COLO668 (cell line): ENCODE data around the gene DCPS.
"Not testable (repeated sequence)": the region's sequence is repeated elsewhere in the genome, so short reads cannot be mapped to it uniquely, and the experiment has no call there.

Source experiments
- DNase-seq: peaks from one replicate; lab custom pipeline; 2025; ENCODE audit not compliant: unreplicated experiment; lab: John Stamatoyannopoulos, UW

DCPS gene, protein sequence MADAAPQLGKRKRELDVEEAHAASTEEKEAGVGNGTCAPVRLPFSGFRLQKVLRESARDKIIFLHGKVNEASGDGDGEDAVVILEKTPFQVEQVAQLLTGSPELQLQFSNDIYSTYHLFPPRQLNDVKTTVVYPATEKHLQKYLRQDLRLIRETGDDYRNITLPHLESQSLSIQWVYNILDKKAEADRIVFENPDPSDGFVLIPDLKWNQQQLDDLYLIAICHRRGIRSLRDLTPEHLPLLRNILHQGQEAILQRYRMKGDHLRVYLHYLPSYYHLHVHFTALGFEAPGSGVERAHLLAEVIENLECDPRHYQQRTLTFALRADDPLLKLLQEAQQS

DNA sequence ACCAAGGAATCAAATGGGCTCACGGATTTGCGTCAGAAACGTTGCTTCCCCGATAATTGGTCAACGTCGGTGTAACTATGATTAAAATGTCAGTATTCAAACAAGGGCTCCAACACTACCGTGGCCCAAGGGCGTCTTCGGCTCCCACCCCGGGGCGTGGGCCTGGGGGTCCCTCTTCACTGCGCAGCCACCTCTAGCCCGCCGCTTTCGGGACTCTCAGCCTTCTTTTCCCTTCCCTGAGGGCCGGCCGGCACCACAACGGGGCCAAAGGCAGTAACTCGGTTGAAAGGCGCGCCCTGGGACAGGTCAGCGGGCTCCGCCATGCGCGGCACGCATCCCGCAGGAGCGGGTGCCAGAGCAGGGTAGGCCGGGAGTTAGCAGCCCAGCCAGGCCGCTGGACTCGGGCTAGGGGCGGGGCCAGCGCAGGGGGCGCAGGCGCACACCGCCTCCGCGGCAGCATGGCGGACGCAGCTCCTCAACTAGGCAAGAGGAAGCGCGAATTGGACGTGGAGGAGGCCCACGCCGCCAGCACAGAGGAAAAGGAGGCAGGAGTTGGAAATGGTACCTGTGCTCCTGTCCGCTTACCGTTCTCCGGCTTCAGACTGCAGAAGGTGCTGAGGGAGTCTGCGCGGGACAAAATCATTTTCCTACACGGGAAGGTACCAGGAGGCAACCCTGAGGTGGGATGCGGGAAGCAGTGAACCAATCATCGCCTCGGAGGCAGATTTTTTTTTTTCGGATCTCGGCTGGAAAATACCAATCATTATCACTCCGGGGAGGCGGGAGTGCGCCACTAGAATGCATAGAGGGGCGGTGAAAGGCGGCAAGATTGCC lies at the start of gene DCPS:
TSS of gene DCPS (plus strand) at position 438 of the 834 bp plus-strand sequence. CDS start at position 459, 21 bp downstream.
- DNase-seq = peak; percentile 92

DNA sequence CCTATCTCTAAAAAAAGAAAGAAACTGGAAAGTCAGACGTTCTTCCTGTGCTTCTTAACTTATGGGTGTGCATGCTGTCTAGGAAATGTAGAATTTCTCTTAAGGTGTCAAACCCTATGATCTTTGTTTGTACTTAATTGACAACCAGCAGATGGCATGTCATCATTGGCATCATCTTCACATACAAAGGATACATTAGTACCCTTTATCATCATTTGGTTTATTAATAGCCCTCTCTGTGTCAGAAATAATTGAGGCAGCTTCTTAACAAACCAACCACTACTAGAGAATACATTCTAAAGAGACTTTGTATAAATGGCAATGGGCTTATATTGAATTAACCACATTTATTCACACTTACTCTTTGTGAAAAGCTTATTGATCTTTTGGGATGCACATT lies 49.0 kb upstream of the DCPS start:
- DNase-seq = no peak

DNA sequence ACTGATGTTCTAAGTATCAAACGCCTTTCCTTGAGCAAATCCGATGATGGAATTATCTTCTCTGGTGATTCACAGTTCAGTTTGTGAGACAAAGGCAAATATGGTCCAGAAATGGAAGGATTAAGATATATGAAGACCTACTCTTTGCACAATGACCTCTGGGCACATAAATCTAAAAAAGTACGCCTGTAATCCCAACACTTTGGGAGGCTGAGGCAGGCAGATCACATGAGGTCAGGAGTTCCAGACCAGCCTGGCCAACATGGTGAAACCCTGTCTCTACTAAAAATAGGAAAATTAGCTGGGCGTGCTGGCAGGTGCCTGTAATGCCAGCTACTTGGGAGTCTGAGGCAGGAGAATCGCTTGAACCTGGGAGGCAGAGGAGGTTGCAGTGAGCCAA lies 48.4 kb upstream of the DCPS start:
- DNase-seq = not testable (repeated sequence)

DNA sequence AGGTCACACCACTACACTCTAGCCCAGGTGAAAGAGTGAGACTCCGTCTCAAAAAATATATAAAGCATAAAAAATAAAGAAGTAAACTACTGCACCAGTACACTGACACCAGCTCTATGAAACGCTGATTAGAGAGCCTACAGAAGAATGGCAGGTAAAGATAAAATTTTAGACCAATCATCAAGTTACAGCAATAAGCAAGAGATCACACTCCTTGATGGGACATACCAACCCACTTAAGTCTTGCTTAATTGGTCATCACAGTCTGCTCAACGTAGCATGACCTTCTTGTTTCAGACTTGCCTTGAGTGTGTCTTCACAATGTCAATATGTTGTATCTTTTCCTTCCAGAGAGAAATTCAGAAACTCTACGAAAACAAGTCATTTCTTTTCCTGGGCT lies 47.6 kb upstream of the DCPS start:
- DNase-seq = no peak

DNA sequence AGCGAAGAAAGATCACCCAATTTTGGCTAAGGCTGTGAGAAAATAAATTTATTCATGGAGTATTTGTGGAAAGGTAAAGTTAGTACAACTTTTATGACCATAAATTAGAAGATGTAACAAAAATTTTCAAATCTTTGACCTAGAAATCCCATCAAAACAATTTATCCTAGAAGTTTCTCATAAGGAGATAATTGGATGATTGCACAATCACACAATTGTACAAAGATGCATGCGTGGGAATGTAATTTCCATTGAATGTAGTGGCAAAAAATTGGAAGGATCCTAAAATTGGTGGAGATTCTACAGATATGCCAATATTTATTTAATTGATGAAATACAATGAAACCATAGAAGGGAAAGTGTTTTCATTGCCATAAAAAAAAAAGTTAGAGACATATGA lies 46.7 kb upstream of the DCPS start:
- DNase-seq = no peak

DNA sequence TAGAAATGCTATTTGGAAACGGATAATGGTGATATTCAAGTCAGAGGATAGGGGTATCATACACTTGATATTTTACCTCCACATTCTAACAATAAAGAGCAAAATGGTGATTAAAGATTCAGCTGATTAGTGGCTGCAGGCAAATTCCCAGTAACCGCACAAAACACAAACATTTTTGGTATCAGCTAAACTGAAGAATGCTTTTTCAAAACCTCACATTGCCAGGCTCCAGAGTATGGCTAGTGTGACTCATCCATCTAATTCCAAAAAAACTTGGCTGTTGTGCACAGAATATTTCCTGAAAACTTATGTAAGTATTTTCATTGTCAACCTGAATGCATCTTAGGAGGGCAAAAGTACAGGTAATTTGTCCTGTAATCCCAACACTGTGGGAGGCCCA lies 46.1 kb upstream of the DCPS start:
- DNase-seq = no peak

DNA sequence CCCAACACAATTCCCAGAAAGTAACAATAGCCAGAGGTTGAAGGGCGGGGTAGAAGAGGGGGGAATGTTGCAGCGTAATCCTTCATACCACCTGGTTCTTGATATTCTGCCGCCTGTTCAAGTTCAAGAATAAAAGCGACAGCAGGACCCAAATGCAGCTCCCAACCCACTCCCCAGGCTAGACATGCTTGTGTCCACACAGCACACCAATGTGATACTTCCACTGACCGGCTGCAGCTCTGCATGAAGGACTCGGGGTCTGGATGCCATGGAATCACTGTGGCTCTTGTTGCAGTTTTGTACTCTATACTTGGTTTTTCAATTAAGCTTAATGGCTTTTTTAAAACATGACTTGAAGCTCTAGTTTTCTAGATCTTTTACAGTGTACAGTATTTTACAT lies 41.6 kb upstream of the DCPS start:
- DNase-seq = no peak

DNA sequence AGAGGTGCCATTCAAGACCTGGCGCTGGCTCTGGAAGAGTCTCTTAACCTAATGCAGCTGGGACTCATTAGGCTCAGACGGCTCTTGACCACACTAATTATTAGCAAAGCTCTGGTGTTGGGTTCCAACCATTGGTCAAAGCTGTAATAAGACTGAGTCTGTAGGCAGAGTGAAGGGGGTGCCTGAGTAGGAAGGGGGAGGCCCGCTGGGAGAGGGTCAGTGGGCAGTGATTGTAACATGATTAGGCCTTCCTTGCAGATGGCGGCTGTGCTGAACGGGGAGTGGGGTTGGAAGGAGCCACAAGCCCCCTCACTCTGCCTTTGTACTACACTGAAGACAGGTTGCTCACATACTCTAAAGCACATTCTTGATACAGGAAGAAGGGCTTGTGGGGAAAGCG lies 40.4 kb upstream of the DCPS start:
- DNase-seq = no peak

DNA sequence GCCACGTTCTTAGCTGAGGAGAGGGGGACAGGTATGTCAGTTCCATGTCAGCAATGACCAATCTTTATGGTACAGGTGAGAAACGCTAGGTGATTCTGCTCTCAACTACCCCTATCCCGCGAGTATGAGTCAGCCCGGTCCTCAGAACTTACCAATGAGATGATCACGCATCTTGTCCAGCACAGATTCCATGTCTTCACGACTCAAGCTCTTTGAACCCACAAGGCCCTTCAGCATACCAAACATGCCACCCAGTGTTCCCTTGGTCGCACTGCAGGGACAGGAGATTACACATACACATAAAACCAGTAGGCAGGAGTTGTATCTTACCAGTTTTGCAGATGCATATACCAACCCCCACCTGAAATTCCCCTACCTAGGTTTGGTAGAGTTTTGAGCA lies 38.0 kb upstream of the DCPS start:
- no peak for DNase-seq

DNA sequence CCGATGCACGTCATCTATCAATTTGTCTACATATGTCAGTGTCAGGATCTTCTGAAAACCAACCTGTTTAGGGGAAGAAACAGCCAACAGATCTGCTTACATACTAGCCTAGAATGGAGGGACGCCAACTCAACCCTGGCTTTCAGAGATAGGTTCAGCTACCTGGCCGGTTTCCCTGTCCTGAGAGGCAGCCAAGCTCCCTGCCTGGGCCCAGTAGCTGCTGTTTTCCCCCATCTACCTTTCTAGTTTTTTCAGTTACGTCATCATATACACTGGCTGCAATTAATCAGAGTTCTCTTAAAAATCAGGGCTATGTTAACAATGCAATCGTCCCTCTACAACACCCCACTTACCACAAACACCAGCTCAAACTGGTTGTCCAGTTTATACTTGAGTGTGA lies 36.2 kb upstream of the DCPS start:
- DNase-seq = no peak

DNA sequence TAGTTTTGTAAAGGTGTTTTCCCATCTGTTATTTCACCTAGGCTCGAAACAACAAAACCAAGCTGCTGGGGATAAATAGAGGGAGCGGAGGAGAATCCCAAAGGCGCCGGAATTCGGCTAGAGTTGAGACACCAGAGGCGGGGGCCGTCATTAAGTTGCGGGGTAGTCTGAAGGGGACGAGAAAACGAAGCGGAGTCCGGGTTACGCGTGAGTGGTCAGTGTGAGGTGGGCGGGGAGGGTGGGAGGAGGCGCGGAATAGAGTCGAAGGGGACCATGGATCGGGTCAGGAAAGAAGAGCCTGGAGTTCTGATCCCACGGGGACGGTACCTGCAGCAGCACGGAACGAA lies 35.5 kb upstream of the DCPS start:
- DNase-seq = peak; percentile 55

DNA sequence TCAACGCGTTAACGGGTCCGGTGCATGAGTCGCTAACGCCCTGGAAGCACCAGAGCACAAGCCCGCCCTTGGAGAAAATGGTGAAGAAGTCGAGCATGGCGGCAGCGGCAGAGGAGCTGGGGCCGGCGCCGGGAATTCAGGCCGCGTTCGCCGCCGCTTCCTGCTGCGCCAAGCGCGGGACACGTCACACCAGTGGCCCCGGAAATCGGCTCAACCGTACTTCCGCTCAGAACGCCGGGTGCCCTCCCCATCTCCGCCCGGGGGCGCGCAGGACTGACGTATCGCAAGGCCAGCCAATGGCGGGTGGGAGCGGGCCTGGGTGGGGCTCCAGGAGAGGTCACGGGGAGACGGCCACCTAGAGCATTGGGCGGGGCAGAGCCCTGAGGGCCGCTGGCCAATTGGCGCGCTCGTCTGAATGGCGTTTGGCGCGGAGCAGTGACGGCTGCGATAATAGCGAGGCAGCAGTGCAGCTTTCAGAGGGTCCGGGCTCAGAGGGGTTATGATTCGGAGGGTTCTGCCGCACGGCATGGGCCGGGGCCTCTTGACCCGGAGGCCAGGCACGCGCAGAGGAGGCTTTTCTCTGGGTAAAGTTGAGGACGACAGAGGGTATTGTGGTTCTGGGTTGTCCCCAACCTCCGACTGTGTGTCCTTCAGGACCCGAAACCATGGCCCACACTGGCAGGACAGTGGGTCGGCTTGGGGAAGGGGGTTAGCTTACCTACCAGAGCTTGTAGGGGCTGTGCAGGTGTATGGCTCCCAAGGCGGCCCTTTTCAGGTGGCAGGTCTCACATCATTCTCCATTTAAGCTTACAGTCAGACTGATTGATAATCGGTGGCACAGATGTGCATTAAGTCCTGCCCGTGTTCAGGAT lies 34.9 kb upstream of the DCPS start, which contains the start of the genes FOXRED1 and SRPRA:
TSS of gene FOXRED1 (plus strand) at position 447 of the 872 bp plus-strand sequence. CDS start at position 500, 53 bp downstream.
TSS of gene SRPRA (minus strand) at position 188 of the 872 bp plus-strand sequence. CDS start at position 97, 91 bp downstream.
- DNase-seq = peak; percentile 99

DNA sequence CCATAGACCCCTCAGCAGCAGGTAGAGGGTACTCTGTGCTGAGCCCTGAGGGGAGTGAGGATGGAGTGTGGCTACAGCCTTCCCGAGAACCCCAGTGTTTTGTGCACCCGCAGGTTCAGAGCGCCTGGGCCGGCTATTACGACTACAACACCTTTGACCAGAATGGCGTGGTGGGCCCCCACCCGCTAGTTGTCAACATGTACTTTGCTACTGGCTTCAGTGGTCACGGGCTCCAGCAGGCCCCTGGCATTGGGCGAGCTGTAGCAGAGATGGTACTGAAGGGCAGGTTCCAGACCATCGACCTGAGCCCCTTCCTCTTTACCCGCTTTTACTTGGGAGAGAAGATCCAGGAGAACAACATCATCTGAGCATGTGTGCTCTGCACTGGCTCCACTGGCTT lies 26.5 kb upstream of the DCPS start:
- DNase-seq = no peak

DNA sequence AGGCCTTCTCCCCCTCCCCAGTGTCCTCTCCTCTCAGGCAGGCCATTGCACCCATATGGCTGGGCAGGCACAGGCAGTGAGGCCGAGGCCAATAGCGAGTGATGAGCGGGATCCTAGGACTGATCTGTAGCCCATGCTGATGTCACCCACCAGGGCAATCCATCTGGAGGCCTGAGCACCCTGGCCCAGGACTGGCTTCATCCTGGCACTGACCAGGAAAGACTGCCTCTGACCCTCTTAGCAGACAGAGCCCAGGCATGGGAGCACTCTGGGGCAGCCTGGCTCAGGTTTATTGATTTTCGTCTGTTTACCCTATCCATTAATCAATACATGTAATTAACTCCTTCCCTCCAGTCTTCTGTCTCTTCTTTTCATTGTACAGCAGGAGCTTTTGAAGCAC lies 26.1 kb upstream of the DCPS start:
- no peak for DNase-seq

DNA sequence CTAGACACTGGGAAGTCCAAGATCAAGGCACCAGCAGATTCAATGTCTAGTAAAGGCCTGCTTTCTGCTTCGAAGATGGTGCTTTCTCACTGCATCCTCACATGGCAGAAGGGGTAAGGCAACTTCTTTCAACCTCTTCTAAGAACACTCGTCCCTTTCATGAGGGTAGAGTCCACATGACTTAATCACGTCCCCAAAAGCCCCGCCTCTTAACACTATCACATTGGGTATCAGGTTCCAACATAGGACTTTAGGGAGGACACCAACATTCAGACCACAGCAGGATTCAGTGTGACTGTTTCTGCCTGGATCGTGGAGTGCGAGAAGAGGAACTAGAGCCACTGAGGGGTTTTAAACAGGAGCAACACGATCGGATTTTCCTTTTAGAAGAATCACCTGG lies 24.7 kb upstream of the DCPS start:
- no peak for DNase-seq

DNA sequence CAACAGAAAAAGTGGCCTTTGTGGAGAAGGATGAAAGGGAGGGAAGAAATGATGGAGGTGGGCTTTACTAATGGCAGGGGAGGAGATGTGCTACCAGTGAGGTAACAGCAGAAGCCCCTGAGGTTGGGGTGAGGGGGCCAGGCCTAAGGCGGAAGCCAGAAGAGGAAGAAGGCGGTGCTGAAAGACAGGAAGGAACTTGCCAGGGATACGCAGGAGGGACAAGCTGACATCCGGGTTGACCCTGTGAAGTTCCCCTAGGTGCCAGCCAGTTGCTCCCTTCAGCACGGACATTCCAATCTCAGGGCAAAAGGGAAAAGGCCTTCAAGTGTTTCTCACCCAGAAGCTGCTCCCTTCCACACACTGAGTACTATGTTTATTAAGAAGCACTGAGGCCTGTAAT lies 23.3 kb upstream of the DCPS start:
- DNase-seq = no peak

DNA sequence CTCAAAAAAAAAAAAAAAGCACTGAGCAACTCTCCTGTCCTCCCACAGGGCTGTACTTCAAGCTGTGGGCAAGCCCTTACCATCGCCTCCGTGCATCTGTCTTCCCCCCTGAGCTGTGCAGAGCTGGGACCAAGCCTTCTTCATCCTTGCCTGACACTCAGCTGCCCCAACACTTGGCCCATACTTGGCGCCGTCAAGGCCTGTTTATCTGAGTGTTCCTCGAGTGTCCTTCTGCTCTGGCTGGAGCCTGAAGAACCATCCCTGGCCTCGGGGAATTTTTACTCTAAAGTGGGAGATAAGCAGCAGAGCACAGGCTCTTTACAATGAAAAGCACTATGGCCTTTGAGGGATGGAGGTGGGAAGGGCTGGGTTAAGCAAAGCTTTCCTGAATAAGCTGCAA lies 22.6 kb upstream of the DCPS start:
- no peak for DNase-seq

DNA sequence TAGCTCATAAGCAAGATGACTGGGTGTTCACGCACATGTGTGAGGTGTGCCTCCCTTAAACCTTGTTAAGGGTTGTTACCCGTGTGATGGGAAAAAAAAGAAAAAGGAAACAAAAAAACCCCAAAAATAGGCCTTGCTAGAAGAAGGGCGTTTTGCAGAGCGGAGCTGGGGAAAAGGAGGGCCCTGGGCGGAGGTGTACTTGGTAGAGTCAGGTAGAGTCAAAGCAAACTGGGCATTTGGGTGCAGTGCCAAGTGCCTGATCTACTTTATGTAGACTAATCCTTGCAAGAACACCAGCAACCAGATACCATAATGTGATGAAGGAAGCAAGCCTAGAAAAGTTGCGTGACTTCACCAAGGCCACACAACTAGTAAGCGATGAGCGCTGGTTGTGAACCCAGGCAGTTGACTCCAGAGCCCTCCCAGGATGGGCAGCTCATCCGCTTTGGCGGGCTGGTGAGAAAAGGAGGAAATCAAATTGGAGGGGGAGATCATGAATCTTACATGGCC lies 22.1 kb upstream of the DCPS start:
- no peak for DNase-seq

DNA sequence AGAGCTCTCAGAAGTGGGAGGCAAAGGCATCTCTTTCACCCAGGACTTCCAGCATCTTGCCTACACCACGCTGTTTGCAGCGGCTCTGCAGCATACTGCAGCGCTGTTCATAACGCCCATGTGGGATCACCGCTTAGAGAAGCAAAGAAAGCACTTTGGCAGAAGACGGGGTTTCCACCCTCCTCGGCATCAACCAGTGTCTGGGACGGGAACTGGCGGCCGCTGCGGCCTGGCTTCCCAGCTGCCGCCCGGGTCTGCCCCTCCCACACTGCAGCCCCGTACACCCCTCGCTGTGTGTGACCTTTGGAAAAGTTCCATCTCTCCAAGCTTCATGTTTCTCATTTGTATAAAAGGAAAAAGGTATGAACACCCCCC lies 21.5 kb upstream of the DCPS start:
- DNase-seq = peak; percentile 42

DNA sequence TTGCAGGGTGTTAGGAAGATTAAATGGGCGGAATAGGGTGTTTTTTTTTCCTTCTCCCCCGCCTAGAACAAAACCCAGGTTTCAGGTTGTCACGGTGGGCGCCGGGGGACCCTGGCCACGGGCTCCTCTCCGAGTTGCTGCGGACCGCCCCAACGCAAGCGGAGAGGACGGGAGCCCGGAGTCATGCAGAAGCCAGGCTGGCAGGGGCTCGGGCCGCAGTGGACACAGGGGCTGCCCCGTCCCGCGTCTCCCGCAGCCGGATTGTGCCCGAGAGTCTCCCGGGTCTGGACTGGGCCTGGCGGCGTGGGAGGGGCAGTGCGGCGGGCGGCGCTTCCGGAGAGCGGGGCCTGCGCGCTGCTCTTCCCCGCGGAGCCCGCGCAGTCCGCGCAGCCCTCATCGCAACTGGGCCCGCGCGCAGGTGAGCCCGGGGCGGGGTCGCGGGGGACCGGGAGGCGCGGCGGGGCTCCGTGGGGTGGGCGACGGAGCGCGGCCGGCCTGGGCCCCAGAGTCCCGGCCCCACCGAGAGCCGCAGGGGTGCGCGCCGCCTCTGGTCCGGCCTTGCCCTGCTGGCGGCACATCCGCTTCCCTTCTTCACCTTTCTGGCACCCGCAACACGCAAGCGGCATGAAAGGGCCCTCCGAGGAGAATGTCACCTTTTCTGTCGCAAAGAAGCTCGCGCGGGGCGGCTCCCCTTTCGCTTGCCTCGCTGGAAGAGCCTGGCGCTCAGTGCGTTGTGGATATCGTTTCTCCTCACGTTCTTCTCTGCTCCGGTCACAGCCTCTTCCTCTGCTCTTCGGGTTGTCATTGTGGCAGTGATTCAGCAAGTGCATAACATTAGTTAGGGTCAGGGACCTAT lies 20.9 kb upstream of the DCPS start, which contains the start of gene TIRAP:
TSS of gene TIRAP (plus strand) at position 358 of the 856 bp plus-strand sequence. CDS start 7,802 bp downstream, outside the sequence.
- peak; percentile 74 for DNase-seq
